ENCODE results near the gene LCOR. TPM values are rescaled to one million over a fixed set of nuclear protein-coding genes. Genes with fewer than 3 reads are reported as not detected.
A peak's percentile ranks its signal among the peaks of the same experiment; 100 is the strongest.

The LCOR gene
- total RNA-seq, 3 donors from 2014 or later, result 70.4 to 106 (median 93.0) TPM

DNA sequence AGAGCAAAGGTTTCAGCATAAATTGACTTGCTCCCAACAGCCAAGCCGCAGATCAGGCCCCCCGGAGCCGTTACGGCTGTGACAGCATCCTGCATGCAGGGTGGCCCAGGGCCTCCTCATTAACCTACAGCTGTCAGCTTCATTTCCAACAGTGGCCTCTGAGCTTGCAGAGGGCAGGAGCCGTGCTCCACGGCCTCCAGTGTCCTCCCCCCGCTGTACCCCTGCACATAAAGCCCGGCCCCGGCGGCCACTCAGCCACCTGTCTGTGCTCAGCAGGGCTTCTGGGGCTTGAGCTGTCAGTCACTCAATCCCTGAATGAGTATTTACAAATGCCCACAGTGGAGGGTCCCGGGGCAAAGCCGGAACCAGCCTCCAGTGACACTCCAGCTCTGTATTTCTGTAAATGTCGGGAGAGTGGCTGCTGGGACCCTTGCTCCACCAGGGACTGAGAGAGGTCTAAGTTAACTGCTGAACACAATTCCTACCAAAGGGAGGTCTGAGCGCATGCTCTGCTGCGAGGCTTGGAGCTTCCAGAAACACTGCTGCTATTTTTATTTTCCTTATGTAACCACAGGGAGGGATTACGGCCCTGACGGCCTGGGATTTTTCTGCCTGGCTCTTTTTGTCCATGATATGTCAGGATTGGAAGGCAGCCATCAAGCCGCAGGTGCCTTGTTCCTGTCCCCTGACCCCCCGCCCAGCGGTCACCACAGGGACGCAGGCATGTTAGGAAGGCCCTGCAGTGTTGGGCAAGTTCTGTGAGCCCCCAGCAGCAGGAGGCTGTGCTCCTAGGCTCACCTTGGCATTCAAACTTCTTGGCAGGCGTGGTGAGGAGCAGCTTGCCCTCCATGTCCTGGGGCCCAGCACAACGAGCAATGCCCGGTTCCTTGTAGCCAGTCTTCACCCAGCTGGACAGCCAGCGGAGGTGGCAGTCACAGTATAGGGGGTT is 188.6 kb downstream of the LCOR start:
- no peak for TF ChIP-seq CTCF (IDR thresholded peaks at IDR 0.05)
- DNase-seq (no peak), ATAC-seq (peak; percentile 42)
- intact Hi-C loops (cut with DNase I, micrococcal nuclease), result no loop called here
- peaks cover 3% of the 10 kb centered on the region for H3K4me1 ChIP-seq (ENCODE audit: low read depth)
- no peak overlapping the region for H3K4me3 ChIP-seq
- H3K36me3 ChIP-seq (ENCODE audit: low read depth), result no peaks in the 10 kb centered on the region
- no peaks in the 10 kb centered on the region for H3K9me3 ChIP-seq

- Histone ChIP-seq H3K4me3 (no peak overlapping the region), H3K36me3 (ENCODE audit: low read depth) (no peaks in the 10 kb centered on the region), H3K4me1 (ENCODE audit: low read depth) (peaks cover 3% of the 10 kb centered on the region), H3K9me3 (no peaks in the 10 kb centered on the region)
- intact Hi-C loops (cut with DNase I, micrococcal nuclease), result no loop called here
- DNase-seq (no peak), ATAC-seq (no peak)
- no peak for TF ChIP-seq CTCF (IDR thresholded peaks at IDR 0.05)
These were observed 190.5 kb downstream of the LCOR start for GRCh38 chr10:97022616-97023015.

- Histone ChIP-seq H3K4me3 (no peak overlapping the region), H3K4me1 (ENCODE audit: low read depth) (peaks cover 3% of the 10 kb centered on the region), H3K9me3 (no peaks in the 10 kb centered on the region), H3K36me3 (ENCODE audit: low read depth) (no peaks in the 10 kb centered on the region)
- intact Hi-C loops (cut with DNase I, micrococcal nuclease), result no loop called here
- no peak for TF ChIP-seq CTCF (IDR thresholded peaks at IDR 0.05)
- DNase-seq, result no peak
- no peak for ATAC-seq
These were observed 191.5 kb downstream of the LCOR start for GRCh38 chr10:97023401-97024167.

DNA sequence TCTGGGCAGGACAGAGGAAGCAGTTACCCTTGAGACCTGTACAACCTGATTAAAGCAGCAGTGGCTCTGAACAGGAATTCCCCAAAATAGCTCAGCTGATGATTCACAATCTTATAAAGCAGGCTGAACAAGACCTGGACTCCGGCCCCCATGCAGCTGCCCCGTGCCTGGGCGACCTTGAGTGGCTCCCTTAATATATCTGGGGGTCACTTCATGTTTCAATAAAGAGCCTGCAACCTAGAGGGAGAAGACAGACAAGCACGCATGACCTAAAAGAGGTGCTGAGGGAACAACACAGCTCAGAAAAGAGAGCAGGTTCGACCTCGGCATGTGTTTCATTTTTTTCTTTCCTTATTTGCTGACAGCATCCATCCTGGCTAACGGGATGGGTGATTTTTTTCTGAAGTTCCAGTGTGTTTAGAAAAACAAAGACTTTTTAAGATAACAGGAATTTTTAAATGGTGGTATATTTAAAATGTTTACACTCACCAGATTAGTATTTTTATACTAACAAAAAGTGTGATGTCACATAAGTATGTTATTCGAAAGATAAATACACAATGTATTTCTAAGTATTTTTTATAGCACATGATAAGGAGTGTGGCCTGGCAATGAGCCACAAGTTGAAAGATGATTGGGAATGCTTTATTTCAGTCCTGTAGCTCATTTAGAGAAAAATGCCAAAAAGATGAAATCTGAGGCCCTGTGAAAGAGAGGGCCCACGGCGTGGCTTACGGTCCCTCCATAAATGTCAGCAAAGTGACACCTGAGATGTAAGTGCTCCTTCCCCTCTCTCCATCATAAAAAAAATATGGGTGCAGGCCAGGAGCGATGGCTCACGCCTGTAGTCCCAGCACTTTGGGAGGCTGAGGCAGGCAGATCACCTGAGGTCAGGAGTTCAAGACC is 192.3 kb downstream of the LCOR start:
- ATAC-seq (peak; percentile 39), DNase-seq (no peak)
- TF ChIP-seq CTCF (IDR thresholded peaks at IDR 0.05), result no peak
- no peaks in the 10 kb centered on the region for H3K9me3 ChIP-seq
- no peaks in the 10 kb centered on the region for H3K36me3 ChIP-seq (ENCODE audit: low read depth)
- peaks cover 3% of the 10 kb centered on the region for H3K4me1 ChIP-seq (ENCODE audit: low read depth)
- intact Hi-C loops (cut with DNase I, micrococcal nuclease), result no loop called here
- H3K4me3 ChIP-seq, result no peak overlapping the region

DNA sequence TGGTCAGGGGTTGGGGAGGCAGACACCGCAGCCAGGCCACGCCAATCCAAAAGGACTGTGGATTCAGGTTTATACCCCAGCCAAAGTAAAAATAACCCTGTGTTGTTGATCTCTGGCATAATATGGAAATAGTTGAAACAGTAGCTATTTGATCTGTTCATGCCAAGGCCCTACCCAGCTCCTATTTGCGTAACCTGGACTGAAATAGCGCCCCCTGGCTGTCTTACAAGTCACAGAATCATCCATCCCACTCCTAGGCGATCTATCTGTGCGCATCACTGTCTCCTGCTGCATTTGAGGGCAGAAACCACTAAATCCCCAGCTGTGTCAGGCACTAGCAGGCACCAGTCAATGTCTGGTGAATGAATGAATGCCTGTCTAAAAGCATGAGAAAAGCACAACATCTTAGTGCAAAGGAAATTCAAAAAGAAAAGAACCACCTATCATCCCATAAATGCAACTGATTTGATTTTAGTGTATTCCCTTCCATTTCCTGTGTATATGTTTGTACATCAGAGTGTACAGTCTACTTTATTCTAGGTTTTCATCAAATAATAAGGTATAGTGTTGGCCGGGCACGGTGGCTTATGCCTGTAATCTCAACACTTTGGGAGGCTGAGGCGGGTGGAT is 193.6 kb downstream of the LCOR start:
- intact Hi-C loops (cut with DNase I, micrococcal nuclease), result no loop called here
- peak; percentile 36 for TF ChIP-seq CTCF (IDR thresholded peaks at IDR 0.05)
- DNase-seq (peak in 1 of 3 donors; percentile 86), ATAC-seq (peak; percentile 87)
- Histone ChIP-seq H3K4me3 (no peak overlapping the region), H3K9me3 (no peaks in the 10 kb centered on the region), H3K4me1 (ENCODE audit: low read depth) (peaks cover 3% of the 10 kb centered on the region), H3K36me3 (ENCODE audit: low read depth) (no peaks in the 10 kb centered on the region)
